A673 (cell line): ENCODE results near the gene RAB3C. TPM values are rescaled to one million over a fixed set of nuclear protein-coding genes. Genes with fewer than 3 reads are reported as not detected.
"Not testable (repeated sequence)": the region's sequence is repeated elsewhere in the genome, so short reads cannot be mapped to it uniquely, and the experiment has no call there.

ENCODE experiments used
- BruUV-seq: library from RNA; stranded (reverse); fragments of 400-500 nt; replicated peaks from 2 replicates; lab custom pipeline; 2021; lab: Mats Ljungman, UMichigan
- CTCF ChIA-PET: fragments of 300-600 bp; sonication (Branson Sonifier 250); formaldehyde crosslinking; loops from one replicate; lab custom pipeline; 2022; ENCODE audit warnings: antibody characterized with exemption; lab: Charles Lee
- POLR2A ChIA-PET: fragments of 300-600 bp; sonication (Branson Sonifier 250); formaldehyde crosslinking; loops from one replicate; lab custom pipeline; 2022; ENCODE audit warnings: antibody characterized with exemption; ENCODE audit not compliant: low non-redundant PET; lab: Charles Lee
- DNase-seq: peaks from one replicate; pipeline ENCODE4 v3.0.0-alpha.2; 2015; ENCODE audit warnings: low spot score
- H3K27ac ChIP-seq: fragments of 200-600 bp; sonication (generic); 2 replicates; pipeline ENCODE4 v1.5.1; 2016; ENCODE audit warnings: mixed run types, low read depth, mild to moderate bottlenecking, mixed read lengths, antibody characterized with exemption, low read length; ENCODE audit not compliant: poor library complexity, severe bottlenecking
- H3K27me3 ChIP-seq: fragments of 200-600 bp; sonication (generic); replicated peaks from 2 replicates; pipeline ENCODE4 v1.6.1; 2017; ENCODE audit warnings: mixed run types, low read depth, mild to moderate bottlenecking, mixed read lengths, antibody characterized with exemption, low read length; ENCODE audit not compliant: insufficient read depth, poor library complexity
- H3K36me3 ChIP-seq: fragments of 200-600 bp; sonication (generic); 2 replicates; pipeline ENCODE4 v1.6.1; 2016; ENCODE audit warnings: mixed run types, mild to moderate bottlenecking, mixed read lengths, antibody characterized with exemption, low read length; ENCODE audit not compliant: insufficient read depth, poor library complexity, severe bottlenecking
- H3K4me1 ChIP-seq: fragments of 200-600 bp; sonication (generic); 2 replicates; pipeline ENCODE4 v1.6.1; 2017; ENCODE audit warnings: mixed run types, mild to moderate bottlenecking, mixed read lengths, antibody characterized with exemption, low read length; ENCODE audit not compliant: insufficient read depth, poor library complexity, severe bottlenecking
- H3K4me3 ChIP-seq: fragments of 200-600 bp; sonication (generic); 2 replicates; pipeline ENCODE4 v1.5.1; 2016; ENCODE audit warnings: low read depth, mixed run types, mild to moderate bottlenecking, mixed read lengths, low read length; ENCODE audit not compliant: poor library complexity, severe bottlenecking
- H3K9me3 ChIP-seq: fragments of 200-600 bp; sonication (generic); 2 replicates; pipeline ENCODE4 v1.6.1; 2016; ENCODE audit warnings: mixed run types, low read depth, mild to moderate bottlenecking, mixed read lengths, antibody characterized with exemption, low read length; ENCODE audit not compliant: poor library complexity, severe bottlenecking
- CTCF ChIP-seq: fragments of 300-800, 200-600 bp; sonication (generic); conservative IDR thresholded peaks from 2 replicates; pipeline ENCODE4 v1.5.1; 2017; ENCODE audit warnings: low read depth, mild to moderate bottlenecking, antibody characterized with exemption, low read length, moderate library complexity, mixed read lengths
- EZH2 ChIP-seq: fragments of 200-600 bp; sonication (generic); IDR thresholded peaks from 2 replicates; pipeline ENCODE4 v1.6.1; 2017; ENCODE audit warnings: borderline replicate concordance, low read depth, mild to moderate bottlenecking, mixed read lengths, antibody characterized with exemption, low read length; ENCODE audit not compliant: poor library complexity, severe bottlenecking
- intact Hi-C: fragments of 100-400 bp; cut with micrococcal nuclease; formaldehyde crosslinking; loops from one replicate; pipeline ENCODE4 v1.10.0; 2022; ENCODE audit not compliant: unreplicated experiment
- total RNA-seq: library from RNA; stranded (reverse); gene quantifications from 2 replicates; pipeline ENCODE4 v1.2.3, GENCODE V29; 2021

Gene RAB3C
- total RNA-seq, 1 experiment from 2014 or later = 0.64 TPM

- BruUV-seq = no TSS peak
- TF ChIP-seq CTCF = no peak
- no peak for TF ChIP-seq EZH2
- ChIA-PET POLR2A (no interaction called here), CTCF (no interaction called here)
- Histone ChIP-seq H3K27me3 (no peaks in the 10 kb centered on the region), H3K4me1 (no peaks in the 10 kb centered on the region), H3K4me3 (no peak overlapping the region), H3K27ac (no peak overlapping the region), H3K9me3 (no peaks in the 10 kb centered on the region), H3K36me3 (no peaks in the 10 kb centered on the region)
- intact Hi-C loops = no loop called here
- DNase-seq = no peak
These were observed 100.7 kb downstream of the RAB3C start for GRCh38 chr5:58683567-58683966.

GRCh38 chr5:58687079-58687478 is 104.2 kb downstream of the RAB3C start:
- no peaks in the 10 kb centered on the region for H3K36me3 ChIP-seq
- no peaks in the 10 kb centered on the region for H3K9me3 ChIP-seq
- POLR2A ChIA-PET = no interaction called here
- CTCF ChIA-PET = no interaction called here
- intact Hi-C loops = no loop called here
- TF ChIP-seq EZH2 (no peak), CTCF (no peak)
- no peaks in the 10 kb centered on the region for H3K4me1 ChIP-seq
- H3K27me3 ChIP-seq = no peaks in the 10 kb centered on the region
- no peak overlapping the region for H3K27ac ChIP-seq
- DNase-seq = no peak
- BruUV-seq = no TSS peak
- no peak overlapping the region for H3K4me3 ChIP-seq

- H3K27me3 ChIP-seq = no peaks in the 10 kb centered on the region
- H3K9me3 ChIP-seq = no peaks in the 10 kb centered on the region
- no peak overlapping the region for H3K27ac ChIP-seq
- no peak for DNase-seq
- CTCF ChIA-PET = no interaction called here
- BruUV-seq = no TSS peak
- intact Hi-C loops = no loop called here
- POLR2A ChIA-PET = no interaction called here
- H3K4me3 ChIP-seq = no peak overlapping the region
- H3K36me3 ChIP-seq = no peaks in the 10 kb centered on the region
- no peaks in the 10 kb centered on the region for H3K4me1 ChIP-seq
- TF ChIP-seq CTCF (no peak), EZH2 (no peak)
These were observed 104.7 kb downstream of the RAB3C start for GRCh38 chr5:58687595-58687994.

GRCh38 chr5:58699088-58699761 is 116.3 kb downstream of the RAB3C start:
- H3K9me3 ChIP-seq, CTCF ChIA-PET, DNase-seq, intact Hi-C loops, H3K27me3 ChIP-seq, H3K36me3 ChIP-seq, POLR2A ChIA-PET, H3K27ac ChIP-seq, H3K4me3 ChIP-seq, H3K4me1 ChIP-seq, BruUV-seq: not testable (repeated sequence)
